HepG2 (cell line): Measurements from ENCODE around the gene NPHS1. TPM values are rescaled to one million over a fixed set of nuclear protein-coding genes. Genes with fewer than 3 reads are reported as not detected.

Source experiments
- ADNP ChIP-seq: sonication (generic); formaldehyde crosslinking; IDR thresholded peaks from 2 replicates; pipeline ENCODE4 v1.4.0; 2020; ENCODE audit warnings: missing genetic modification reagents
- CREB1 ChIP-seq, 2 experiments: fragments of 450-650 bp in 1 of 2; IDR thresholded peaks; 2 replicates each; pipeline ENCODE4 v1.6.1; 2016 to 2017; ENCODE audit warnings: control low read depth in 1 of 2, mild to moderate bottlenecking in 1 of 2, missing compliant biosample characterization in 1 of 2, missing genetic modification characterization in 1 of 2
- FOXA3 ChIP-seq: IDR thresholded peaks from 2 replicates; pipeline ENCODE4 v1.6.1; 2016; ENCODE audit warnings: missing genetic modification reagents, missing compliant biosample characterization
- HOXA7 ChIP-seq: sonication (generic); formaldehyde crosslinking; IDR thresholded peaks from 2 replicates; pipeline ENCODE4 v1.8.1; 2022; ENCODE audit warnings: mild to moderate bottlenecking, missing genetic modification reagents, moderate library complexity
- LCORL ChIP-seq, 2 experiments: fragments of 450-650 bp in 1 of 2; sonication (generic) in 1 of 2; formaldehyde crosslinking in 1 of 2; IDR thresholded peaks; 2 replicates each; pipeline versions ENCODE4 v1.5.0 to v1.6.1; 2017 to 2020; ENCODE audit warnings: antibody characterized with exemption in 1 of 2, missing genetic modification reagents in 1 of 2
- MAF1 ChIP-seq: sonication (generic); formaldehyde crosslinking; IDR thresholded peaks from 2 replicates; pipeline ENCODE4 v1.5.0; 2020; ENCODE audit warnings: missing genetic modification reagents, borderline replicate concordance
- ZFAT ChIP-seq: sonication (generic); formaldehyde crosslinking; conservative IDR thresholded peaks from 2 replicates; pipeline ENCODE4 v1.8.1; 2023; ENCODE audit warnings: missing genetic modification reagents, inconsistent platforms
- ZKSCAN5 ChIP-seq: sonication (generic); formaldehyde crosslinking; IDR thresholded peaks from 2 replicates; pipeline ENCODE4 v1.5.1; 2020; ENCODE audit warnings: mild to moderate bottlenecking, missing genetic modification reagents
- ZNF160 ChIP-seq: sonication (generic); formaldehyde crosslinking; IDR thresholded peaks from 2 replicates; pipeline ENCODE4 v1.8.0; 2022; ENCODE audit warnings: mild to moderate bottlenecking, inconsistent platforms, missing genetic modification reagents
- ZNF296 ChIP-seq: sonication (generic); formaldehyde crosslinking; conservative IDR thresholded peaks from 2 replicates; pipeline ENCODE4 v1.5.0; 2020; ENCODE audit warnings: mild to moderate bottlenecking, missing genetic modification reagents
- ZNF569 ChIP-seq: sonication (generic); formaldehyde crosslinking; IDR thresholded peaks from 2 replicates; pipeline ENCODE4 v1.5.0; 2020; ENCODE audit warnings: mild to moderate bottlenecking, missing genetic modification reagents, moderate library complexity, borderline replicate concordance
- ZNF577 ChIP-seq: sonication (generic); formaldehyde crosslinking; IDR thresholded peaks from 2 replicates; pipeline ENCODE4 v1.4.0; 2020; ENCODE audit warnings: mild to moderate bottlenecking, low read depth, missing genetic modification reagents, borderline replicate concordance
- ZNF841 ChIP-seq: sonication (generic); formaldehyde crosslinking; IDR thresholded peaks from 2 replicates; pipeline ENCODE4 v1.8.1; 2023; ENCODE audit warnings: missing genetic modification reagents, borderline replicate concordance
- polyA plus RNA-seq, 8 experiments: library from polyadenylated mRNA; depleted of rRNA in 3 of 8; stranded (reverse) in 7 of 8; unstranded in 1 of 8; fragments of >200 nt; fragmentation: Illumina TruSeq in 4 of 8; extraction: Trizol in 4 of 8; gene quantifications; 2 replicates each; pipeline versions ENCODE4 v1.2.1 to v1.2.3, GENCODE V29; 2011 to 2016; ENCODE audit warnings: low read depth in 4 of 8, missing spikeins in 1 of 8, mixed read lengths in 1 of 8; ENCODE audit not compliant: insufficient read depth in 1 of 8
- total RNA-seq, 5 experiments: library from RNA; depleted of rRNA; stranded (reverse); fragments of >200 nt; fragmentation: Illumina TruSeq; extraction: Trizol; gene quantifications; 2 replicates each; pipeline ENCODE4 v1.2.3, GENCODE V29; 2016; ENCODE audit warnings: low read depth in 1 of 5
- TF ChIP-seq, protein P1 (sequence below), 2 experiments: sonication (generic) in 1 of 2; formaldehyde crosslinking in 1 of 2; IDR thresholded peaks; 2 replicates each; pipeline versions ENCODE4 v1.4.0 to v1.6.1; 2016 to 2020; ENCODE audit warnings: borderline replicate concordance in 1 of 2, low read depth in 1 of 2, mild to moderate bottlenecking in 1 of 2, missing genetic modification reagents in 1 of 2
- TF ChIP-seq, protein P2 (sequence below): sonication (generic); formaldehyde crosslinking; IDR thresholded peaks from 2 replicates; pipeline ENCODE4 v1.8.1; 2023; ENCODE audit warnings: mild to moderate bottlenecking, inconsistent platforms, moderate library complexity, missing genetic modification reagents, borderline replicate concordance
- TF ChIP-seq, protein P3 (sequence below): sonication (generic); formaldehyde crosslinking; IDR thresholded peaks from 2 replicates; pipeline ENCODE4 v1.4.0; 2020; ENCODE audit warnings: missing genetic modification reagents
- TF ChIP-seq, protein P4 (sequence below): sonication (generic); formaldehyde crosslinking; IDR thresholded peaks from 2 replicates; pipeline ENCODE4 v1.4.0; 2020; ENCODE audit warnings: missing genetic modification reagents

Gene NPHS1
- total and polyA plus RNA-seq, 2 of the 13 experiments (the other 11 are each of a cell fraction or from before 2014, with no cell fraction given), result not detected

DNA sequence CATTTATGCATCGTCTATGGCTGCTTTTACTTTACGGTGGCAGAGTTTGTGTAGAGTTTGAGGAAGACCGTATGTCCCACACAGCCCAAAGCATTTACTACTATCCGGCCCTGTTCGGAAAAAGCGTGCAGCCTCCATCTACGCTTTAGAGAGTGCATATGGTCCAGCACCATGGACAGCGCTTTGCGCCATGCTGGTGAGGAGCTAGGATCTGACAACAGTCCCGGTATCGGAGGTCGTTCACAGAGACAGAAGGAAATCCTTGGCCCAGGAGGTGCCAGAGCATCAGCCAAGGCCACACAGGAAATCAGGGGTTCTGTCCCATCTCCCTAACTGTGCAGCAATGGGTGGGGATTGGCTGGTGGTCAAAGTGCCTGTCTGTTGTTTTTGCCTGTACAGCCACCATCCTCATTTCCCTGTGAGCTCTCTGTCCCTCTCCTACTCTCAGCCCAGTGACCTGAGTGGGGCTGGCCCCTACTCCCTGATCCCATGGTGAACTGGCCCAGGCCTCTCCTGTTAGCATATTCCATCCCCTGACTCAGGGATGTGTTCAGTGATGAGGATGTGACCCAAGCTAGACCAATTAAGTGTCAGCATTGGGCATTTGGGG, 23.5 kb downstream of the NPHS1 start (continued):
- TF ChIP-seq, protein P1, sequence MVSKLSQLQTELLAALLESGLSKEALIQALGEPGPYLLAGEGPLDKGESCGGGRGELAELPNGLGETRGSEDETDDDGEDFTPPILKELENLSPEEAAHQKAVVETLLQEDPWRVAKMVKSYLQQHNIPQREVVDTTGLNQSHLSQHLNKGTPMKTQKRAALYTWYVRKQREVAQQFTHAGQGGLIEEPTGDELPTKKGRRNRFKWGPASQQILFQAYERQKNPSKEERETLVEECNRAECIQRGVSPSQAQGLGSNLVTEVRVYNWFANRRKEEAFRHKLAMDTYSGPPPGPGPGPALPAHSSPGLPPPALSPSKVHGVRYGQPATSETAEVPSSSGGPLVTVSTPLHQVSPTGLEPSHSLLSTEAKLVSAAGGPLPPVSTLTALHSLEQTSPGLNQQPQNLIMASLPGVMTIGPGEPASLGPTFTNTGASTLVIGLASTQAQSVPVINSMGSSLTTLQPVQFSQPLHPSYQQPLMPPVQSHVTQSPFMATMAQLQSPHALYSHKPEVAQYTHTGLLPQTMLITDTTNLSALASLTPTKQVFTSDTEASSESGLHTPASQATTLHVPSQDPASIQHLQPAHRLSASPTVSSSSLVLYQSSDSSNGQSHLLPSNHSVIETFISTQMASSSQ (IDR thresholded peaks at IDR 0.05; ENCODE audit: low read depth), result no peak
- TF ChIP-seq, protein P1 (CRISPR knock-in tag; IDR thresholded peaks at IDR 0.05; ENCODE audit: borderline replicate concordance), result no peak
- TF ChIP-seq HOXA7 (CRISPR knock-in tag), result no peak
- TF ChIP-seq, protein P2, sequence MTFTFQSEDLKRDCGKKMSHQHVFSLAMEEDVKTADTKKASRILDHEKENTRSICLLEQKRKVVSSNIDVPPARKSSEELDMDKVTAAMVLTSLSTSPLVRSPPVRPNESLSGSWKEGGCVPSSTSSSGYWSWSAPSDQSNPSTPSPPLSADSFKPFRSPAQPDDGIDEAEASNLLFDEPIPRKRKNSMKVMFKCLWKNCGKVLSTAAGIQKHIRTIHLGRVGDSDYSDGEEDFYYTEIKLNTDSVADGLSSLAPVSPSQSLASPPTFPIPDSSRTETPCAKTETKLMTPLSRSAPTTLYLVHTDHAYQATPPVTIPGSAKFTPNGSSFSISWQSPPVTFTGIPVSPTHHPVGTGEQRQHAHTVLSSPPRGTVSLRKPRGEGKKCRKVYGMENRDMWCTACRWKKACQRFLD (CRISPR knock-in tag), result peak; percentile 85; the same call in 1 of the 2 replicates
- no peak for TF ChIP-seq ZNF577 (CRISPR knock-in tag)
- TF ChIP-seq, protein P3, sequence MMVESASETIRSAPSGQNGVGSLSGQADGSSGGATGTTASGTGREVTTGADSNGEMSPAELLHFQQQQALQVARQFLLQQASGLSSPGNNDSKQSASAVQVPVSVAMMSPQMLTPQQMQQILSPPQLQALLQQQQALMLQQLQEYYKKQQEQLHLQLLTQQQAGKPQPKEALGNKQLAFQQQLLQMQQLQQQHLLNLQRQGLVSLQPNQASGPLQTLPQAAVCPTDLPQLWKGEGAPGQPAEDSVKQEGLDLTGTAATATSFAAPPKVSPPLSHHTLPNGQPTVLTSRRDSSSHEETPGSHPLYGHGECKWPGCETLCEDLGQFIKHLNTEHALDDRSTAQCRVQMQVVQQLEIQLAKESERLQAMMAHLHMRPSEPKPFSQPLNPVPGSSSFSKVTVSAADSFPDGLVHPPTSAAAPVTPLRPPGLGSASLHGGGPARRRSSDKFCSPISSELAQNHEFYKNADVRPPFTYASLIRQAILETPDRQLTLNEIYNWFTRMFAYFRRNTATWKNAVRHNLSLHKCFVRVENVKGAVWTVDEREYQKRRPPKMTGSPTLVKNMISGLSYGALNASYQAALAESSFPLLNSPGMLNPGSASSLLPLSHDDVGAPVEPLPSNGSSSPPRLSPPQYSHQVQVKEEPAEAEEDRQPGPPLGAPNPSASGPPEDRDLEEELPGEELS (CRISPR knock-in tag), result peak; percentile 36; the same call in 1 of the 2 replicates
- TF ChIP-seq FOXA3, result peak; percentile 63; the same call in 1 of the 2 replicates
- TF ChIP-seq ZFAT, result no peak
- TF ChIP-seq LCORL (IDR thresholded peaks at IDR 0.05), result no peak
- TF ChIP-seq LCORL (CRISPR knock-in tag; IDR thresholded peaks at IDR 0.05), result no peak
- TF ChIP-seq ZNF841 (CRISPR knock-in tag), result peak; percentile 87; the same call in 1 of the 2 replicates
- TF ChIP-seq MAF1 (CRISPR knock-in tag), result 0 out of 2 replicates have a peak, but pooled peaks have one; percentile 45
- TF ChIP-seq, protein P4, sequence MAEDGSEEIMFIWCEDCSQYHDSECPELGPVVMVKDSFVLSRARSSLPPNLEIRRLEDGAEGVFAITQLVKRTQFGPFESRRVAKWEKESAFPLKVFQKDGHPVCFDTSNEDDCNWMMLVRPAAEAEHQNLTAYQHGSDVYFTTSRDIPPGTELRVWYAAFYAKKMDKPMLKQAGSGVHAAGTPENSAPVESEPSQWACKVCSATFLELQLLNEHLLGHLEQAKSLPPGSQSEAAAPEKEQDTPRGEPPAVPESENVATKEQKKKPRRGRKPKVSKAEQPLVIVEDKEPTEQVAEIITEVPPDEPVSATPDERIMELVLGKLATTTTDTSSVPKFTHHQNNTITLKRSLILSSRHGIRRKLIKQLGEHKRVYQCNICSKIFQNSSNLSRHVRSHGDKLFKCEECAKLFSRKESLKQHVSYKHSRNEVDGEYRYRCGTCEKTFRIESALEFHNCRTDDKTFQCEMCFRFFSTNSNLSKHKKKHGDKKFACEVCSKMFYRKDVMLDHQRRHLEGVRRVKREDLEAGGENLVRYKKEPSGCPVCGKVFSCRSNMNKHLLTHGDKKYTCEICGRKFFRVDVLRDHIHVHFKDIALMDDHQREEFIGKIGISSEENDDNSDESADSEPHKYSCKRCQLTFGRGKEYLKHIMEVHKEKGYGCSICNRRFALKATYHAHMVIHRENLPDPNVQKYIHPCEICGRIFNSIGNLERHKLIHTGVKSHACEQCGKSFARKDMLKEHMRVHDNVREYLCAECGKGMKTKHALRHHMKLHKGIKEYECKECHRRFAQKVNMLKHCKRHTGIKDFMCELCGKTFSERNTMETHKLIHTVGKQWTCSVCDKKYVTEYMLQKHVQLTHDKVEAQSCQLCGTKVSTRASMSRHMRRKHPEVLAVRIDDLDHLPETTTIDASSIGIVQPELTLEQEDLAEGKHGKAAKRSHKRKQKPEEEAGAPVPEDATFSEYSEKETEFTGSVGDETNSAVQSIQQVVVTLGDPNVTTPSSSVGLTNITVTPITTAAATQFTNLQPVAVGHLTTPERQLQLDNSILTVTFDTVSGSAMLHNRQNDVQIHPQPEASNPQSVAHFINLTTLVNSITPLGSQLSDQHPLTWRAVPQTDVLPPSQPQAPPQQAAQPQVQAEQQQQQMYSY, result no peak; the same call in 1 of the 2 replicates
- no peak for TF ChIP-seq ADNP (CRISPR knock-in tag)
- peak; percentile 94 for TF ChIP-seq ZNF296
- TF ChIP-seq CREB1 (IDR thresholded peaks at IDR 0.05), result no peak
- TF ChIP-seq CREB1 (CRISPR knock-in tag; IDR thresholded peaks at IDR 0.05), result no peak
- no peak for TF ChIP-seq ZNF569 (CRISPR knock-in tag)
- peak; percentile 83; the same call in 1 of the 2 replicates for TF ChIP-seq ZNF160 (CRISPR knock-in tag)
- TF ChIP-seq ZKSCAN5, result no peak
